ENCODE results near the gene ADD1. TPM values are rescaled to one million over a fixed set of nuclear protein-coding genes. Genes with fewer than 3 reads are reported as not detected.
"Not testable (repeated sequence)": the region's sequence is repeated elsewhere in the genome, so short reads cannot be mapped to it uniquely, and the experiment has no call there.

ADD1 gene
- total RNA-seq, 1 experiment from 2014 or later, result 98.4 TPM

DNA sequence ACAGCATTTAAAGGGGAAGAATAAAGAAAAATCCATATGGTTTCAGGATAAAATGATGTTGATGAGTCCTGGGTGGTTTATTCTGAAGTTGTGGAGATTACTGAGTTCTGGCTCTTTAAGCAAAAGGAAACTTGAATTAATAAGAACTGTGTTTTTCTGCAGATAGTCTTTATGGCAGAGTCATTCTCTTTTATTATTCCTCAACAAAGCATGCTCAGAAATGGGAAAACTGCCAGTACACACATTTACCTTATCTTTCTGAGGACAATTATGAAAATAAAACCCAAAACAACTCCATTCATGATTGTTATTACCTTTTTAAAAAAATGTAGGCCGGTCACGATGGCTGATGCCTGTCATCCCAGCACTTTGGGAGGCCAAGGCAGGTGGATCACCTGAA is 58.5 kb downstream of the ADD1 start:
- Histone ChIP-seq H3K27ac (no peak overlapping the region), H3K27me3 (replicated peaks) (no peaks in the 10 kb centered on the region), H3K9me3 (replicated peaks) (no peaks in the 10 kb centered on the region), H3K4me1 (replicated peaks) (no peaks in the 10 kb centered on the region), H3K4me3 (no peak overlapping the region), H3K36me3 (peaks cover 7% of the 10 kb centered on the region; the same call in 1 of the 2 replicates)
- DNase-seq (ENCODE audit: low read depth in 1 of 2, low spot score in 2 of 2), result no peak

DNA sequence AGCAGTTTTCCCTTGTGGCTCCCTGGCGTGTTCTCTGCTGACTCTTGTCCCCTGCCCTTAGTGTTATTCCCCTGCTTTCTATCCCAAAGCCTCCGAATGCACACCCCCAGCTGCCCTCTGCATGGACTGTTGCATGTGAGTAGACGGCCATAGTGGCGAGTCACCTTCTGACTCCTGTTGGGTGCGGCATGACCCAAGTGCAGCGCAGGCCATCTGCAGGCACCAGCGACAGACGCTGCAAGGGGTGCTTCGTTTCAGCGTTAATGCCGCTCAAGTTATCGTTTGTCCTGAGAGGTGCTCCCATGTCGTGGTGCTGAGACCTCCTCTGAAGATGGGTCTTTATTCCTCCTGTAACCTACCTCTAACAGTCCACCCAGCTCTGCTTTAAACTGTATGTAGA is 61.9 kb downstream of the ADD1 start:
- H3K4me3 ChIP-seq, result no peak overlapping the region
- DNase-seq (ENCODE audit: low read depth in 1 of 2, low spot score in 2 of 2), result no peak
- no peaks in the 10 kb centered on the region; the same call in 1 of the 2 replicates for H3K36me3 ChIP-seq
- H3K9me3 ChIP-seq (replicated peaks), result no peaks in the 10 kb centered on the region
- no peaks in the 10 kb centered on the region for H3K4me1 ChIP-seq (replicated peaks)
- H3K27me3 ChIP-seq (replicated peaks), result no peaks in the 10 kb centered on the region
- no peak overlapping the region for H3K27ac ChIP-seq

DNA sequence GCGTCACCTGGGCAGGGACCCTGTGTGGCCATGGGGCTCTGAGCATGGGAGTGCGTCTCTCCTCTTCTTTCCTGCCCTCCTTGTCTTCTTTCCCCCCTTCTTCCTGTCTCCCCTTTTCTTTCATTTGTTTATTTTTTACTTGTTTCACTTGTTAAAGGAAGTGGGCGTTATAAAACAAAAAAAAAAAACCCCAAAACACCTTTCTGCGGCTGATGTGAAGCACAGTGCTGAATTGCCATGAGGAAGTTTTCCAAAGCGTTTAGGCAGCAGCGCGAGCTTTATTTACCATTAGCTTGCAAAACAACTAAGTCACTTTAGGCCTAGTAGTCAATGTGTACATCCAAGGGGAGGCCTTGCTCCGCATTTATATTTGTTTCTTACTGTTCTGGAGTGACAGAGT is 62.6 kb downstream of the ADD1 start:
- Histone ChIP-seq H3K4me3 (no peak overlapping the region), H3K36me3 (no peaks in the 10 kb centered on the region; the same call in 1 of the 2 replicates), H3K4me1 (replicated peaks) (no peaks in the 10 kb centered on the region), H3K27me3 (replicated peaks) (no peaks in the 10 kb centered on the region), H3K27ac (no peak overlapping the region), H3K9me3 (replicated peaks) (no peaks in the 10 kb centered on the region)
- no peak for DNase-seq (ENCODE audit: low read depth in 1 of 2, low spot score in 2 of 2)

DNA sequence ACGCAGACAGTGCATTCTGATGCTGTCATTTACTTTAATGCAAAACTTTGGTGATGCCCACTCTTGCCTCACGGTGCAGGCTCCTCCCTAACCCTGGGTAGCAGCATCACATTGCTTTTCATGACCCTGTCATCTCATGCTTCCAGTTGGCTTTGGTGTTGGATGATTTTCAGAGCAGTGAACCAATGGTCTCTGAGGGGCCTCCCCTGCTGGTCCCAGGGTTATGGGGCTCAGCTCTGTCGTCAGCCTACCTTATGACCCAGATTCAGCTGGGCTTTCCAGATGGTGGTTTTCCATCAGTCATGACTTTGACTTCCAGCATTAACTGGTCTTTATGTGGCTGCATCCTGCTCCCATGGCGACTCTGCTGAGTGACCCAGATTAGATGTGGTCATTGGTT is 63.6 kb downstream of the ADD1 start:
- Histone ChIP-seq H3K27me3 (replicated peaks) (no peaks in the 10 kb centered on the region), H3K27ac (no peak overlapping the region), H3K36me3 (no peaks in the 10 kb centered on the region; the same call in 1 of the 2 replicates), H3K9me3 (replicated peaks) (no peaks in the 10 kb centered on the region), H3K4me3 (no peak overlapping the region), H3K4me1 (replicated peaks) (no peaks in the 10 kb centered on the region)
- DNase-seq (ENCODE audit: low read depth in 1 of 2, low spot score in 2 of 2), result no peak

DNA sequence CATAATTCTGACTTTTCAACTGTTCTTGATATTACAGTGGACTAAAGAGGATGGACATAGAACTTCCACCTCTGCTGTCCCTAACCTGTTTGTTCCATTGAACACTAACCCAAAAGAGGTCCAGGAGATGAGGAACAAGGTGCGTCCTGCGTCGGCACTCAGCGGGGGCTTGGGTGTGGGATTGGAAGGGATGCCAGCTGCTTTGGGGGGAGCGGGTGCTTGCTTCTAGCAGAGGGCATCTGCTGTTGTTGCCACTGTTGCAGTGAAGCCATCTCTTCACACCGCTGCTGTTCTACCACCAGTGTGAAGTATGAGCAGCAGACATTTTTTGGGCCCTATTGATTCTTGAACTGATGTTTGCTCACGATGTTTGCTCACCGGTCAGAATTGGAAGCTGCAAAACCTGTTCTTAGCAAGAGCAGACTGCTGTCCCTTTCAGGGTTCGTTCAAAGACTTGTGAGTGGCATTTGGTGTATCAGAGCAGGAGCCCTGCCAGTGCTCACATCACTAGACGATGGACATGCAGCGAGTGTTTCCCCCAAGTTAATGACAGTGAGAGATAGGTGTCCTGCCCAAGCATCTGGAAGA is 64.2 kb downstream of the ADD1 start:
- H3K9me3 ChIP-seq (replicated peaks), result no peaks in the 10 kb centered on the region
- no peaks in the 10 kb centered on the region for H3K27me3 ChIP-seq (replicated peaks)
- no peak for DNase-seq (ENCODE audit: low read depth in 1 of 2, low spot score in 2 of 2)
- no peak overlapping the region for H3K4me3 ChIP-seq
- no peaks in the 10 kb centered on the region; the same call in none of the 2 replicates for H3K36me3 ChIP-seq
- H3K27ac ChIP-seq, result no peak overlapping the region
- no peaks in the 10 kb centered on the region for H3K4me1 ChIP-seq (replicated peaks)

DNA sequence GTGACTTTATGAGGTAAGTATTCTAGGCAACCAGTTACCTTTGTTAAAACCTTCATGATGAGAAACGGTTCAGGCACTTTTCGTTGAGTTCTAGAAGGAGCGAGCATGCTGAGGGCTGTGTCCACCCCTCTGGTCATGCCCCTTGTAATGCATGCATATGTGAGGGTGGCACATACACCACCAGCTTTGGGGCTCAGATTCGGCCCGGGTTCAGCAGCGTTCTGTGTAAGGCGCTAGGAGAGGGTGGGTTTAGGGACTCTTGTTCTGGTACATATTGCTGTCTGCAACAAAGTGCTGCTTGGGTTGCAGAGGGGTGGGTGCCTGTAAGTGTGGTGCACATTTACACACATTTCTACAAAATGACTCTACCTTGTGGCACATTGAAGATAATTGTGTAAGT is 65.0 kb downstream of the ADD1 start:
- Histone ChIP-seq H3K4me1 (replicated peaks) (no peaks in the 10 kb centered on the region), H3K4me3 (no peak overlapping the region), H3K9me3 (replicated peaks) (no peaks in the 10 kb centered on the region), H3K27me3 (replicated peaks) (no peaks in the 10 kb centered on the region), H3K27ac (no peak overlapping the region), H3K36me3 (no peaks in the 10 kb centered on the region; the same call in none of the 2 replicates)
- DNase-seq (ENCODE audit: low read depth in 1 of 2, low spot score in 2 of 2), result no peak

DNA sequence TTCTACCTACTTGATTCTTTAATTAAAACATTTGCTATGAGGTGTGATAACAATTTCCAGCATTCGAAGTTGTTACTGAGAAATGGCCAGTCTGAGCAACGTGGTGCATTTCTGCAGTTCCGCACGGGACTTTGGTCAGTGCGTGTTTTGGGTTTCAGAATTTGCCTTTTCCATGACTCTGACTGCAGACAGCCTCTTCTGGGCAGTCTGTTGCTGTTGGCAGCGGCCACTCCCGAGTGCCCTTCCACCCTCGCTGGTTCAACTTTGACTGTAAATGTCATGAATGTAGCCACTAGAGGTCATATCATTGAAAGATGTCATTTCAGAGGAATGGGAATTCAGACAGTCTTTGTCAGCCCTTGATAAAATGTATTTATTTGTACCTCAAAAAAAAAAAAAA is 65.9 kb downstream of the ADD1 start:
- Histone ChIP-seq H3K9me3 (replicated peaks) (no peaks in the 10 kb centered on the region), H3K27ac (no peak overlapping the region), H3K36me3 (no peaks in the 10 kb centered on the region; the same call in none of the 2 replicates), H3K27me3 (replicated peaks) (no peaks in the 10 kb centered on the region), H3K4me3 (no peak overlapping the region), H3K4me1 (replicated peaks) (no peaks in the 10 kb centered on the region)
- DNase-seq (ENCODE audit: low read depth in 1 of 2, low spot score in 2 of 2), result no peak

DNA sequence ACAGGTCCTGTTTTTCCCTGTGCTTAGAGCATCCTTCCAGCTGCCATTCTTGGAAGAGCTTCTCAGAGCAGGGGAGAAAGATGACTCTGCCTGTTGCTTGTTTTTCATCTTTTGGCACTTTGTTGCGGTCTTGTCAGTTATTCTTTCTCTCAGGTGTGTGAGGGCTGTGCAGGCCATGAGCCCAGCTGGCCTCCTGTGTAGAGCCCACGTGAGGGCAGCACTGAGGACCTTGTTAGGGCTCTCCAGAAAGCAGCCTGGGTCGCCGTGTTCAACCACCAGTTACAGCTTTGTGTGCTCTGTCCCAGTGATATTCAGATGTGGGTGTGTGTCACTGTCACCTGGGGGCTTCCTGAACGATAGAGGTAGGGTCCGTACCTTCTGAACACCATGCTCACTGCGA is 66.8 kb downstream of the ADD1 start:
- no peak overlapping the region for H3K4me3 ChIP-seq
- H3K36me3 ChIP-seq, result no peaks in the 10 kb centered on the region; the same call in none of the 2 replicates
- DNase-seq (ENCODE audit: low read depth in 1 of 2, low spot score in 2 of 2), result no peak

DNA sequence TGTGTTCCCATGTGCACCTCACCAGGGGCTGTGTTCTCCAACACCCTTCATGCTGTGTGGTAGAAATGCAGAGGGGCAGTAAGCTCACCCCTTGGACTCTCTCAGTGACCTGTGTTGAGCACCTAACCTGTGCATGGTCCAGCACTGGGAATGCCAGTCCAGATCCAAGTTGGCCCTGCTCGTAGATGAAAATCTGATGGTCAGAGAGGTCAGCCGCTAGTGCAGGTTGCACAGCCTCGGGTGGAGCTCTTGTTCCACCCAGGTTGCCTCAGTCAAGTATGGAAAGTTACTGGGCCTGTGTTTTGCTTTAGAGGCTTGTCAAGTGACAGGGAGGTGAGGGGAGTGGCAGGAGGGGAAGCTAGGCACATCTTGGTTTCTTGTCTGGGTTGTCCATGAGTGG is 68.2 kb downstream of the ADD1 start:
- H3K4me3 ChIP-seq, result no peak overlapping the region
- no peaks in the 10 kb centered on the region for H3K4me1 ChIP-seq (replicated peaks)
- H3K27me3 ChIP-seq (replicated peaks), result no peaks in the 10 kb centered on the region
- no peak overlapping the region for H3K27ac ChIP-seq
- H3K36me3 ChIP-seq, result peaks cover 4% of the 10 kb centered on the region
- no peak for DNase-seq (ENCODE audit: low read depth in 1 of 2, low spot score in 2 of 2)
- no peaks in the 10 kb centered on the region for H3K9me3 ChIP-seq (replicated peaks)

More for the DNA sequence above, 66.8 kb downstream of the ADD1 start:
- Histone ChIP-seq H3K27me3 (replicated peaks) (no peaks in the 10 kb centered on the region), H3K27ac (no peak overlapping the region), H3K9me3 (replicated peaks) (no peaks in the 10 kb centered on the region), H3K4me1 (replicated peaks) (no peaks in the 10 kb centered on the region)

DNA sequence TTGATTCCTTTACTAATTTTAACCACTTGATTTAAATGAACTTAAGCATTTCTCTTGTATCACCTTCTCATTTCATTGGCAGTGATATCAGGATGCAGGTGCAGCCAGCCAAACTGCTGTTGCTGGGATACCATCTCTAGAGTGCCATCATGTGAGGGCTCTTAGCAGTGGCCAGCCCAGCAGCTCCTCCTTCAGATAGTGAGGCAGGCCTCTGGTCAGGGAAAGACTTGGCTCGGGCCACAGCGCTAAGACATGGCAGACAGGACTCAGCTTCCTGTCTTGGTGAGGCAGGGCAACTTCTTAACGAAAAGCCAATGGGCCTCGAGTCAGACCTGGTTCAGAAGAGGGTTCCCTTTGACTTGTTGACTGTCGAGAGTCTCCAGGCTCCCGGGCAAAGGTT is 69.5 kb downstream of the ADD1 start:
- Histone ChIP-seq H3K4me3 (no peak overlapping the region), H3K27ac (no peak overlapping the region), H3K9me3 (replicated peaks) (no peaks in the 10 kb centered on the region), H3K36me3 (peaks cover 4% of the 10 kb centered on the region), H3K27me3 (replicated peaks) (no peaks in the 10 kb centered on the region), H3K4me1 (replicated peaks) (no peaks in the 10 kb centered on the region)
- DNase-seq (ENCODE audit: low read depth in 1 of 2, low spot score in 2 of 2), result no peak

DNA sequence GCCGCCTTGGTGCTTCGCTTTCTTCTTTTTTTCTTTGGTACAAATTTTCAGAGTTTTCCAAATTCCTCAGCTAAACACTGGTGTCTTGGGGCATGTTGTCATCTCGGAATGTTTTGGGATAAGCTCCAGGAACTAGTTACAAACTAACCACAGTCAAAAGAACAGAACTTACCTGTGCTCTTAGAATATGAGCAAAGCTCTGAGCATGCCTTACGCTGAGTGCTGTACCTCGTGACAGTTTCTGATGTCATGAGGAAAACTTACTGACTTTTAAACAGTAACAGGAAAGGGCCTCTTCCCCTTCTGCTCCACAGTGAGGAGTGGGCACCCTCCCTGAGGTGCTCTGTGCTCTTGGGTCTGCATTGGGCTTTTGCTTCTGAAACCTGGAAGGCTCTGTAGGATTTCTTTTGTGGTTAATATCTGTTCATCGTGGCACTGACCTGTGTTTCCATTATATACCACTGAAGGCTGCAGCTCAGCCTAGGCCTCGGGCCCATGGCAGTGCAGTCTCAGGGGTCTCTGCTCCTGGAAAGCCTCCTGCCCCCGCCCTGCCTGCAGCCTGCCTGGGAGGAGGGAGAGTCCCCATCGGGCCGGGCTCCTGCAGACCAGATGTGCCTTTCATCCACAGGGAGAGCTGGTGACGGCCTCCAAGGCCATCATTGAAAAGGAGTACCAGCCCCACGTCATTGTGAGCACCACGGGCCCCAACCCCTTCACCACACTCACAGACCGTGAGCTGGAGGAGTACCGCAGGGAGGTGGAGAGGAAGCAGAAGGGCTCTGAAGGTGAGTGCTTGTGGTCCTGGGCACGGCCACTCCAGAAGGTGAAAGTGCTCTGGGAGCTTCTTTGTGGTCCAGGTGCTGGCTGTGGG is 70.8 kb downstream of the ADD1 start:
- no peak for DNase-seq (ENCODE audit: low read depth in 1 of 2, low spot score in 2 of 2)
- H3K4me1 ChIP-seq (replicated peaks), result no peaks in the 10 kb centered on the region
- H3K36me3 ChIP-seq, result peaks cover 4% of the 10 kb centered on the region
- H3K4me3 ChIP-seq, result no peak overlapping the region
- no peak overlapping the region for H3K27ac ChIP-seq
- no peaks in the 10 kb centered on the region for H3K9me3 ChIP-seq (replicated peaks)
- no peaks in the 10 kb centered on the region for H3K27me3 ChIP-seq (replicated peaks)

DNA sequence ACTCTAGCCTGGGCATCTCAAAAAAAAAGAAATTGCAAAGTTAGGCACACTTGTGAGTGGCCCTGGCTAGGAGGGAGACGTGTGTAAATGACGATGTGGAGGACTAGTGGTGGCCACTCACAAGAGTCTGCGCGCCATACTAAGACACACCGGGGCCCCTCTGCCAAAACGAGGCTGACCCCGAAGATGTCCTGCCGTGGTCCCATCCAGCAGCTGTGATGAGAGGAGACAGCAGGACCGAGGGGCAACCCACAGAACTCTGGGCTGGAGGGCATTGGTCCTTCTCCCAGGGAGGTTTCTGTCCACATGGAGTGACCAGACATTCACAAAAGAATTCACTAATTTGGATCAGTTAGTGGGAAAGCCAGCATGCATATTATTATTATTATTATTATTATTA is 72.1 kb downstream of the ADD1 start:
- no peaks in the 10 kb centered on the region for H3K4me1 ChIP-seq (replicated peaks)
- H3K27me3 ChIP-seq (replicated peaks), result no peaks in the 10 kb centered on the region
- no peak overlapping the region for H3K27ac ChIP-seq
- H3K36me3 ChIP-seq, result peaks cover 4% of the 10 kb centered on the region
- no peak overlapping the region for H3K4me3 ChIP-seq
- no peaks in the 10 kb centered on the region for H3K9me3 ChIP-seq (replicated peaks)
- no peak for DNase-seq (ENCODE audit: low read depth in 1 of 2, low spot score in 2 of 2)

DNA sequence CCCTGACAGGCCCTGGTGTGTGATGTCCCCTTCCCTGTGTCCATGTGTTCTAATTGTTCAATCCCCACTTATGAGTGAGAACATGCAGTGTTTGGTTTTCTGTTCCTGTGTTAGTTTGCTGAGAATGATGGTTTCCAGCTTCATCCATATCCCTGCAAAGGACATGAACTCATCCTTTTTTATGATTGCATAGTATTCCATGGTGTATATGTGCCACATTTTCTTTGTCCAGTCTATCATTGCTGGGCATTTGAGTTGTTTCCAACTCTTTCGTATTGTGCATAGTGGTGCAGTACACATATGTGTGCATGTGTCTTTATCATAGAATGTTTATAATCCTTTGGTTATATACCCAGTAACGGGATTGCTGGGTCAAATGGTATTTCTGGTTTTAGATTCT is 73.1 kb downstream of the ADD1 start:
- not testable (repeated sequence) for H3K9me3 ChIP-seq (replicated peaks); DNase-seq (ENCODE audit: low read depth in 1 of 2, low spot score in 2 of 2); H3K36me3 ChIP-seq; H3K4me1 ChIP-seq (replicated peaks); H3K27me3 ChIP-seq (replicated peaks); H3K4me3 ChIP-seq; H3K27ac ChIP-seq

DNA sequence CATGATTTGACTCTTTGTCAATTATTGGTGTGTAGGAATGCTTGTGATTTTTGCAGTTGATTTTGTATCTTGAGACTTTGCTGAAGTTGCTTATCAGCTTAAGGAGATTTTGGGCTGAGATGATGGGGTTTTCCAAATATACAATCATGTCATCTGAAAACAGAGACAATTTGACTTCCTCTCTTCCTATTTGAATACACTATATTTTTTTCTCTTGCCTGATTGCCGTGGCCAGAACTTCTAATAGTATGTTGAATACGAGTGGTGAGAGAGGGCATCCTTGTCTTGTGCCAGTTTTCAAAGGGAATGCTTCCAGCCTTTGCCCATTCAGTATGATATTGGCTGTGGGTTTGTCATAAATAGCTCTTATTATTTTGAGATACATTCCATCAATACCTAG is 74.7 kb downstream of the ADD1 start:
- not testable (repeated sequence) for H3K4me3 ChIP-seq; DNase-seq (ENCODE audit: low read depth in 1 of 2, low spot score in 2 of 2); H3K27ac ChIP-seq; H3K27me3 ChIP-seq (replicated peaks); H3K36me3 ChIP-seq; H3K9me3 ChIP-seq (replicated peaks)
- H3K4me1 ChIP-seq (replicated peaks), result peaks cover 12% of the 10 kb centered on the region
